KOPT-K1 (cell line): ENCODE data around the gene INTS2.
"Not testable (repeated sequence)": the region's sequence is repeated elsewhere in the genome, so short reads cannot be mapped to it uniquely, and the experiment has no call there.

Experiments
- H3K27ac ChIP-seq: fragments of 200-600 bp; sonication (generic); 2 replicates; pipeline ENCODE4 v1.5.1; 2016; ENCODE audit warnings: antibody characterized with exemption, mild to moderate bottlenecking, low read depth, low read length; ENCODE audit not compliant: poor library complexity, severe bottlenecking
- H3K36me3 ChIP-seq: fragments of 200-600 bp; sonication (generic); 2 replicates; pipeline ENCODE4 v1.5.1; 2017; ENCODE audit warnings: antibody characterized with exemption, mild to moderate bottlenecking, low read length, moderate library complexity; ENCODE audit not compliant: insufficient read depth
- H3K9me3 ChIP-seq: fragments of 200-600 bp; sonication (generic); 2 replicates; pipeline ENCODE4 v1.5.1; 2017; ENCODE audit warnings: antibody characterized with exemption, low read length, mild to moderate bottlenecking; ENCODE audit not compliant: insufficient read depth, poor library complexity, severe bottlenecking

The INTS2 gene

DNA sequence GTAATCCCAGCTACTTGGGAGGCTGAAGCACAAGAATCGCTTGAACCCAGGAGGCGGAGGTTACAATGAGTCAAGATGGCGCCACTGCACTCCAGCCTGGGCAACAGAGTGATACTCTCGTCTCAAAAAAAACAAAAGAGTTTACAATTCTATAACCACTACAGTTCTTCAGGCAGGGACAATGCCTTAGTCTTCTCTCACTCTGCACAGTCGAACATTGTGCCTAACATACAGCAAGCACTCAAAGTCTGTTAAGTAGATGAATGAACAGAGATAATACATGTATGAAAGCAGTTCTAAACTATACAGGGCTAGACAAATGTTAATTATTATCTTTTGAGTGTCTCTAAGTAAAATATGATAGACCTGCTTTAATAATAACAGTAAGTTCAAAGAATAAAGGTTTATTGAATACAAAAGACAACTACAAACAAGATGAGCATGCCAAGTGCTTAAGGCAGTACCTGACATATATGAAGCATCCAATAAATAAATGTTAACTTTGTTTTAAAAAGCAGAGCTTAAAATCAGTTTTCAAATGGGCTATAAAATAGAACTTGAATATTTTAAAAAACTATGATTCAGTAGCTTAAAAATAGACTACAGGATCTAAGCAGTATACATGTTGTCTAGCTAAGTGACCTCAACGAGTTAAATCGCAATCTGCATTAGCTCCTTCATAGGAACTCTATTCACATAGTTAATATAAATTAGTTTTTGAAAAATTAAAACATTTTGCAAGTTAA, 19.3 kb downstream of the INTS2 start:
- H3K36me3 ChIP-seq, result peaks cover 87% of the 10 kb centered on the region

DNA sequence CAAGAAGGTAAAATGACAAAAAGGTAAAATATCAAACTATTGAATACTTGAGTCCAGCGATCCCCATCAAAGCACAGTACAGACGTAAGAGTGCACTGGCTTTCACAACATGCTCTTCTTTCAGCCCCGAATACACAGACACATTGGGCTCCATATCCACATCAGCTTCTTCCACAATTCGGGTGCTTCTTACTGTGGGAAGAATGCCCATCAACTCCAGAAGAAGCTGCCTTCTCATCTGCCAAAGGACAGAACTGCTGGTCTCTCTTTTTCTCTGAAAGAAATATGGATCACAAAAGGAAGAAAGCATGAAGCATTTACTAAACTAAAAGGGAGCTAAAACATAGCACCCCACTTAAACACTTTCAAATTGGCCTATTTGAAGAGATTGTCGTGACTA, 20.4 kb downstream of the INTS2 start:
- no peaks in the 10 kb centered on the region for H3K9me3 ChIP-seq
- H3K27ac ChIP-seq, result no peak overlapping the region
- H3K36me3 ChIP-seq, result peaks cover 92% of the 10 kb centered on the region

More for the DNA sequence above, 19.3 kb downstream of the INTS2 start:
- no peaks in the 10 kb centered on the region for H3K9me3 ChIP-seq
- no peak overlapping the region for H3K27ac ChIP-seq

DNA sequence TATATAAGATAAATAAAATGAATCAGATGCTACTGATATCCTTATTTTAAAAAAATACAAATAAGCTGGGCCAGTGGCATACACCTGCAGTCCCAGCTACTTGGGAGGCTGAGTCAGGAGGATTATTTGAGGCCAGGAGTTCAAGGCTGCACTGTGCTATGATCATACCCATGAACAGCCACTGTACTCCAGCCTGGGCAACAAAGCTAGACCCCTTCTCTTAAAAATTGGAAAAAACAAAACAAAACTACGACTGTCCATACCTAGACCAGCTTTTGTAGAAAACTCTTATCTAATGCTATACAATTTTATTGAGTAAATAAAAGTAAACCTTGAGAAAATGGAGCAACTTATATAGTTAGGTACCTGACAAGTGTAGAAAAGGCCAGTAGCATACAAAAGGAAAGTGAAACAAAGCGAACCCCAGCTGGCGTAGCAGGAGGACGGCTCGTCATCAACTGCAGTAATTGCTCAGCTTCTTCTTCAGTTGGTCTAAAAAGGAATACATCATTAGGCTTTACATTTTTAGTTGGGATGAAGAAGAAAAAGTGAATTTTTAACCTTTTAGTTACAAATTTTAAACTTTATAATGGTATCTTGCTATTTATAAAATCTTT, 23.6 kb downstream of the INTS2 start:
- Histone ChIP-seq H3K9me3 (no peaks in the 10 kb centered on the region), H3K27ac (peak overlapping the region; percentile 51), H3K36me3 (peaks cover 90% of the 10 kb centered on the region)

DNA sequence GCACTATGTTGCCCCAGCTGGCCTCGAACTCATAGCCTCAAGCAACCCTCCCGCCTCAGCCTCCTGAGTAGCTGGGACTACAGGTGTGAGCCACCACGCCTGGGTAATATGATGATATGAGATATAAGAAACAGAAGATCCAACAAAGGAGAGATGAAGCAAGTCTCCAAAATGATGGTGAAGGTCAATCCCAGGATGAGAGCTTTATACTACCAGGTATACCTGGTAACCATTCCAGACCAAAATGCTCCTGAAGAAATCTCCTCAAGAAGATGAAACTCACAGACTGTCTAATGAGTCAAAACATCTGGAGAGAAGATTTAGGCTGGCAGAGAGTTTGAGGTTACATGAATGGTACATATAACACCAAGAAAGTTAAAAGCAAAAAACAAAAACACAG, 24.5 kb downstream of the INTS2 start:
- Histone ChIP-seq H3K36me3 (peaks cover 90% of the 10 kb centered on the region), H3K9me3 (no peaks in the 10 kb centered on the region), H3K27ac (no peak overlapping the region)

DNA sequence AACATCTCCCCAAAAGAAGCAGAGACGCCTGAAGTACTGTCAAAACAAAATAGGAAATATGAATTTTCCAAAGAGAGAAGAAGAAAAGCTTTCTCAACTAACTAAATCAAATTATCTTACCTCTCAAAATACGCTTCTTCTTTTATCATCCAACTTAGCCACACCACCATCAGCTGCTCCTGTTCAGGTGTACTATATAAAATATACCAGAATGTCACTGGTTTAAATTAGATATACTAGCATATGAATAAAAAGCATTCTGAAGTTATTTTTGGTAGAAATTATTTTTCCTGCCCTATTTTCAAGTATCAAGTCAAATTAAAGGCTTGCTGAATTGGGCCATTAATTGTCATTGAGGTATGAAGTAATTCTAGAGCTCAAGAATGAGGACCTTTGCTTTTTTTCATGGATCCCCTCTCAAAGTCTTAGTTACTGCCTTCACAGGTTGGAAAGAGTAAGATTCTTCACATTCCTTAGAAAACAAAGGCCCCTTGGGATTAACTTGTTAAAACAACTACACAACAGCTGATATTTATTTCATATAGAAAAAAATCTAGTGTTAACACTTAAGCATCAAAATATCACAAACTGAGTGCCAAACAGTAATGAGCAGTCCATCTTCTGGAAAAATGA, 30.1 kb downstream of the INTS2 start:
- Histone ChIP-seq H3K36me3 (peaks cover 93% of the 10 kb centered on the region), H3K27ac (no peak overlapping the region)

DNA sequence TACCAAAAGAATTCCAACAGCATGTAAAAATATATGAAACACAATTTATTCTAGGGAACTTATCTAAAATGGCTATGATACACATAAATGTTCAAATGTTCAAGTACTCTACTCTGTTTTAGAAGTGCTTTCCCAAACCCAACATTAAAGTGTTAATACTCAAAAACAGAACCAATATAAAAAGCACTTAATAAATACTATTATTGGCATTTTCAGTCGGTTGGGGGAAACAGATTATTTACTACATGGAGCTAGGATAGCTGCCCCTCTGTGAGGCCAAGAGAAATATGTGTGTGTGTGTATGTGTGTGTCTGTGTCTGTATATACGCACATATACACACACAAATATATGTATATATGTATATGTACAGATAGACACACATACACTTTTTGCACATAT, 32.4 kb downstream of the INTS2 start:
- Histone ChIP-seq H3K27ac (no peak overlapping the region), H3K36me3 (peaks cover 97% of the 10 kb centered on the region), H3K9me3 (no peaks in the 10 kb centered on the region)

More for the DNA sequence above, 30.1 kb downstream of the INTS2 start:
- H3K9me3 ChIP-seq, result no peaks in the 10 kb centered on the region

DNA sequence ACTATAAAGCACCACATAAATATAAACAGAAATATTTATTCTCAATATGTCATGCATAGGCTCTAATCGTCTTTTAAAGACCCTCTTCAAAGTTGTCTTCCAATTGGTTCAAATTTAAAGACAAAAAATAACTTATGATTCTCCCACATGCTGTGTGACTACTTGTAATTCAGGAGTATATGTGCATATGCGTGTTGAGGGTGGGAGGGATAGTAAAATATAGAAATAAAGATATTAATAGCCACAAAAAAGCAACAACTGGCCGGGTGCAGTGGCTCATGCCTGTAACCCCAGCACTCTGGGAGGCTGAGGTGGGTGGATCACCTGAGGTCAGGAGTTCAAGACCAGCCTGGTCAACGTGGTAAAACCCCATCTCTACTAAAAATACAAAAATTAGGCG, 33.5 kb downstream of the INTS2 start:
- H3K27ac ChIP-seq, result not testable (repeated sequence)

DNA sequence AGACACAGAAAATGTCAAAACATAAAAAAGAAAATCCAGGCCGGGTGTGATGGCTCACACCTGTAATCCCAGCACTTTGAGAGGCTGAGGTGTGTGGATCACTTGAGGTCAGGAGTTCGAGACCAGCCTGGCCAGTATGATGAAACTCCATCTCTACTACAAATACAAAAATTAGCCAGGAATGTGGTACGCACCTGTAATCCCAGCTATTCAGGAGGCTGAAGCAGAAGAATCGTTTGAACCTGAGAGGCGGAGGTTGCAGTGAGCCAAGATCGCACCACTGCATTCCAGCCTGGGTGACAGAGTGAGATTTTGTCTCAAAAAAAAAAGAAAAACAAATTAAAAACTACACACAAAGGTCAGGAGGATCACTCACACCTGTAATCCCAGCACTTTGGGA, 40.0 kb downstream of the INTS2 start:
- H3K36me3 ChIP-seq, result peaks cover 96% of the 10 kb centered on the region
- not testable (repeated sequence) for H3K9me3 ChIP-seq, H3K27ac ChIP-seq

More for the DNA sequence above, 33.5 kb downstream of the INTS2 start:
- H3K9me3 ChIP-seq, result not testable (repeated sequence)
- peaks cover 97% of the 10 kb centered on the region for H3K36me3 ChIP-seq

DNA sequence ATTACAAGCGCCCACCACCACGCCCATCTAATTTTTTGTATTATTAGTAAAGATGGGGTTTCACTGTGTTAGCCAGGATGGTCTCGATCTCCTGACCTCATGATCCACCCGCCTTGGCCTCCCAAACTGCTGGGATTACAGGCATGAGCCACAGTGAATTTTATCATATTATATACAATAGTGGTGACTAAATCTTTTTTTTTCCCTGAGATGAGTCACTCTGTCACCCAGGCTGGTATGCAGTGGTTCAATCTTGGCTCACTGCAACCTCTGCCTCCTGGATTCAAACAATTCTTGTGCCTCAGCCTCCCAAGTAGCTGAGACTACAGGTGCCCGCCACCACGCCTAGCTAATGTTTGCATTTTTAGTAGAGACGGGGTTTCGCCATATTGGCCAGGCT, 41.9 kb downstream of the INTS2 start:
- H3K27ac ChIP-seq, H3K9me3 ChIP-seq: not testable (repeated sequence)
- peaks cover 97% of the 10 kb centered on the region for H3K36me3 ChIP-seq

DNA sequence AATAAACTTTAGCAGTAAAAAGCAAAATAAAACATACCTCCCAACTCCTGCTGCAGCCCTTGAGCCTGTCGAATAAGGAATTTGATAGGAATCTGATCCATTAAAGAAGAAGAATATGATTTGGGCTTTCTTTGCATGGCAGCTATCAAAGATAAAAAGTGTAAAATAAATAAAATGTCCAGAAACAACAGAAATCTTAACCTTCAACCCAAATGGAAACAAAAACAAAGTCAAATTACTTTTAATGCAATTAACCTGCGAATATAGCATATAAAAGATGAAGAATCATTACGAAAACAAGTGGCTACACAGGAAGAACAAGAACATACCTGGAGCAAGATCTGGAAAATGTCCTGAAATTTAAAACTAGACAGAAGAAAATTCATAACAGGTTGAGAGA, 42.9 kb downstream of the INTS2 start:
- peaks cover 97% of the 10 kb centered on the region for H3K36me3 ChIP-seq
- H3K9me3 ChIP-seq, result no peaks in the 10 kb centered on the region
- H3K27ac ChIP-seq, result no peak overlapping the region

DNA sequence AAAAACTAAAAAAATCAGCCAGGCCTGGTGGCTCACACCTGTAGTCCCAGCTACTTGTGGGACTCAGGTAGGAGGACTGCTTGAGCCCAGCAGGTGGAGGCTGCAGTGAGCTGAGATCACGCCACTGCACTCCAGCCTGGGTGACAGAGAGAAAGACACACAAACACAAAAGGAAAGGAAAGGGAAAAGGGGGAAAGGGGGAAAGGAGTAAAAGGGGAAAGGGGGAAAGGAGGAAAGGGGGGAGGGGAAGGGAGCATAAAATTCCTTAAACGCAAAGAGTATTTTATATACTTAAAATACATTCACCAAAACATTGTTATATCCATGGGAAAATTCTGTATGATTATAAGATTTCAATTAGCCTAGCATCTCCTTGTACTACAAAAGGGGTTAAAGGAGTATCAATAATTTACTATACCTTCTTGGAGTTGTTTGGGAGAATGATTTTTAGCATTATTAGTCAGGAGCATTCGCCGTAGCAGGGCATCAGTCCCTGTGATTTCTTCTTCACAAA, 47.1 kb downstream of the INTS2 start:
- Histone ChIP-seq H3K27ac (no peak overlapping the region), H3K9me3 (no peaks in the 10 kb centered on the region), H3K36me3 (peaks cover 98% of the 10 kb centered on the region)

DNA sequence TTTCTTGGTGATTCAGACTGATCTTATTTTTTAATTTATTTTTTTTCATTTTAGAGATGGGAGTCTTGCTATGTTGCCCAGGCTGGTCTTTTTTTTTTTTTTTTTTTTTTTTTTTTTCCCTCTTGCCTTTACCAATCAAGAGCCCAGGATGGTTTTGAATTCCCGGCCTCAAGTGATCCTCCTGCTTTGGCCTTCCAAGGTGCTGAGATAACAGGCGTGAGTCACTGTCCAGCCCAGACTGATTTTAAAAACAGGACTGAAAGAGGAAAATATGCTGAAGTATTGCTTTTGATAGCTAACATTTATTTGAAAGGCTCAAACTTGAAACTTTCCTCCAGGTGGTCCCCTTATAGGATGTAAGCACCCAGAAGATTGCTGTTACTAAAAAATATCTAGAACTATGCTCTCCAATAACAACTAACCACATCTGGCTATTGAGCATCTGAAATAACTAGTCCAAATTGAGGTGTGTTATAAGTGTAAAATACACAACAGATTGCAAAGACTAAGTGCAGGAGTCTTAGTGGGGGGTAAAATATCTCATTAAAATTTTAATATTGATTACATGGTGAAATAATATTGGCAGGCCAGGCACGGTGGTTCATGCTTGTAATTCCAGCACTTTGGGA, 48.7 kb downstream of the INTS2 start:
- no peaks in the 10 kb centered on the region for H3K9me3 ChIP-seq
- peaks cover 100% of the 10 kb centered on the region for H3K36me3 ChIP-seq
- no peak overlapping the region for H3K27ac ChIP-seq

DNA sequence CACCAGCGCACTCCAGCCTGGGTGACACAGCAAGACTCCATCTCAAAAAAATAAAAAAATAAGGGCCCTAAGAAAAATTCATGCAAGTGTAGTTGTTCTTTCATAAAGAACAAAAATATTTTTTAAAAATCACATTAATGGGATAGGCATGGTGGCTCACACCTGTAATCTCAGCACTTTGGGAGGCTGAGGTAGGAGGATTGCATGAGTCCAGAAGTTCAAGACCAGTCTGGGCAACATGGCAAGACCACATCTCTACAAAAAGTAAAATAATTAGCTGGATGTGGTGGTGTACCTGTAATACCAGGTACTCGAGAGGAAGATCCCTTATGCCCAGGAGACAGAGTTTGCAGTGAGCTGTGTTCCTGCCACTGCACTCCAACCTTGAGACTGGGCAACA, 49.3 kb downstream of the INTS2 start:
- Histone ChIP-seq H3K27ac (no peak overlapping the region), H3K9me3 (no peaks in the 10 kb centered on the region), H3K36me3 (peaks cover 100% of the 10 kb centered on the region)

DNA sequence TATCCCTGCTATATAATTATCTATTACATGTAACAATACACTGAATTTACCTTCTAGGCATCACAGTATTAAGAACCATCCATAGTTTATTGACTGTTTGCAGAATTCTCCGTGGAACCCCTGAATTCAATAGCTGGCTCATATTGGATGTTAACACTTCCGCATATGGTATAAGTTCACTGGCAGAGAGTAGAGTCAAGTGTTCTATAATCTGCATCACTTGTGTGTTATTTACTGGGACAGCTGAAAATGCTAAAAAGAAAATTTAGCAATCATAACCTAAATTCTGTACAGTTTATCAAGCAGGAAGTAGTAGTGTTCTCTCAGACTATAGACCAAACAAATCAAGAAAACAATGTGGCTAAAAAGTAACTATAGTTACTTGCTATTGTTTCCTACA, 49.9 kb downstream of the INTS2 start:
- Histone ChIP-seq H3K27ac (no peak overlapping the region), H3K9me3 (no peaks in the 10 kb centered on the region), H3K36me3 (peaks cover 100% of the 10 kb centered on the region)

DNA sequence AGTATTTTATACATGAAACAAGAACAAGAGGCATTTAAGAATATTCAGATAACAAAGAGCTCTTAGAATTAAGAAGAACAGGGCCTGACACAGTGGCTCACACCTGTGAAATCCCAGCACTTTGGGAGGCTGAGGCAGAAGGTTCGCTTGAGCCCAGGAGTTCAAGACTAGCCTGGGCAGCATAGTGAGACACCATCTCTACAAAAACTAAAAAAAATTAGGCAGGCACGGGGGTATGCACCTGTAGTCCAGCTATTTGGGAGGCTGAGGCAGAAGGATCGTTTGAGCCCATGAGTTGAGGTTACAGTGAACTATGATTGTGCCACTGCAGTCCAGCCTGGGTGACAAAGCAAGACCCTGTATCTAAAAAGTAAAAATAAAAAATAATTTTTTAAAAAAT, 52.0 kb downstream of the INTS2 start:
- Histone ChIP-seq H3K27ac (no peak overlapping the region), H3K9me3 (no peaks in the 10 kb centered on the region), H3K36me3 (peaks cover 96% of the 10 kb centered on the region)
